ENCODE measurements around the gene PNLDC1.

The PNLDC1 gene

GRCh38 chr6:159800141-159800865, at the start of gene PNLDC1:
Gene PNLDC1, plus strand, starts transcription at chr6:159800276. Its CDS starts 32 bp downstream, at chr6:159800308.
- DNase-seq = no peak

- no peak for DNase-seq
Observed at GRCh38 chr6:159751448-159751847, 48.6 kb upstream of the PNLDC1 start.

- DNase-seq = no peak
Observed at GRCh38 chr6:159753081-159753872, 46.8 kb upstream of the PNLDC1 start.

GRCh38 chr6:159754401-159754800, 45.7 kb upstream of the PNLDC1 start:
- no peak for DNase-seq

GRCh38 chr6:159754959-159755914, 44.8 kb upstream of the PNLDC1 start:
- no peak for DNase-seq

- no peak for DNase-seq
Observed at GRCh38 chr6:159756508-159756907, 43.6 kb upstream of the PNLDC1 start.

GRCh38 chr6:159758031-159759001, 41.8 kb upstream of the PNLDC1 start:
- DNase-seq = no peak

- no peak for DNase-seq
Observed at GRCh38 chr6:159759645-159760044, 40.4 kb upstream of the PNLDC1 start.

- no peak for DNase-seq
Observed at GRCh38 chr6:159760602-159761057, 39.4 kb upstream of the PNLDC1 start.

GRCh38 chr6:159761129-159761872, 38.8 kb upstream of the PNLDC1 start:
- DNase-seq = no peak

GRCh38 chr6:159761873-159762680, 38.0 kb upstream of the PNLDC1 start, which contains the start of gene ACAT2:
Gene ACAT2, plus strand, starts transcription at chr6:159762045. Its CDS starts 43 bp downstream, at chr6:159762088.
- DNase-seq = peak; percentile 76

- no peak for DNase-seq
Observed at GRCh38 chr6:159762681-159763293, 37.3 kb upstream of the PNLDC1 start.

- DNase-seq = no peak
Observed at GRCh38 chr6:159766906-159767305, 33.2 kb upstream of the PNLDC1 start.

- DNase-seq = no peak
Observed at GRCh38 chr6:159769470-159769869, 30.6 kb upstream of the PNLDC1 start.

GRCh38 chr6:159772196-159772595, 27.9 kb upstream of the PNLDC1 start:
- no peak for DNase-seq

GRCh38 chr6:159777240-159777904, 22.7 kb upstream of the PNLDC1 start:
- no peak for DNase-seq

GRCh38 chr6:159778131-159778530, 21.9 kb upstream of the PNLDC1 start:
- no peak for DNase-seq

- no peak for DNase-seq
Observed at GRCh38 chr6:159778542-159779103, 21.5 kb upstream of the PNLDC1 start.

Measured in GOT3 (cell line).